GM21360 (cell line): Measurements from ENCODE around the gene TCF7.

ENCODE experiments used
- ATAC-seq: cut with Tn5 transposase; IDR thresholded peaks from one replicate; pipeline ENCODE4 v1.9.1; 2021; ENCODE audit warnings: mild to moderate bottlenecking, moderate library complexity; ENCODE audit not compliant: unreplicated experiment

Gene TCF7

DNA sequence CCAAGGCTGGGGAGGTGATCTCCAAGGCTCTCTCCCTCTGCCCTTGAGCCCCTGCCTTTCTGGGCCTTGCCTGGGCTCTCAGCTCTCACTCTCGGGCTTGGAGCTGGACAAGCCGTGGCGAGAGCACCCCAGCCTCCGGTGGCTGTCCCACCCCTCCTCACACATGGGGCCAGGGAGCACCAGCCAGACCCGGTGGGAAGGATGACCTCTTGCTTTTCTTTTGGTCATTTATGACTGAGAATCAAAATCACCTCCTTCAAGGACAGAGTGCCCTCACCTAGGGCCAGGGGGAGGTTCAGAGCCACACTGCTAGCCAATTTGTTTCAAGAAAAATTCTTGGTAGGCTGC, 14.1 kb downstream of the TCF7 start:
- ATAC-seq = no peak

DNA sequence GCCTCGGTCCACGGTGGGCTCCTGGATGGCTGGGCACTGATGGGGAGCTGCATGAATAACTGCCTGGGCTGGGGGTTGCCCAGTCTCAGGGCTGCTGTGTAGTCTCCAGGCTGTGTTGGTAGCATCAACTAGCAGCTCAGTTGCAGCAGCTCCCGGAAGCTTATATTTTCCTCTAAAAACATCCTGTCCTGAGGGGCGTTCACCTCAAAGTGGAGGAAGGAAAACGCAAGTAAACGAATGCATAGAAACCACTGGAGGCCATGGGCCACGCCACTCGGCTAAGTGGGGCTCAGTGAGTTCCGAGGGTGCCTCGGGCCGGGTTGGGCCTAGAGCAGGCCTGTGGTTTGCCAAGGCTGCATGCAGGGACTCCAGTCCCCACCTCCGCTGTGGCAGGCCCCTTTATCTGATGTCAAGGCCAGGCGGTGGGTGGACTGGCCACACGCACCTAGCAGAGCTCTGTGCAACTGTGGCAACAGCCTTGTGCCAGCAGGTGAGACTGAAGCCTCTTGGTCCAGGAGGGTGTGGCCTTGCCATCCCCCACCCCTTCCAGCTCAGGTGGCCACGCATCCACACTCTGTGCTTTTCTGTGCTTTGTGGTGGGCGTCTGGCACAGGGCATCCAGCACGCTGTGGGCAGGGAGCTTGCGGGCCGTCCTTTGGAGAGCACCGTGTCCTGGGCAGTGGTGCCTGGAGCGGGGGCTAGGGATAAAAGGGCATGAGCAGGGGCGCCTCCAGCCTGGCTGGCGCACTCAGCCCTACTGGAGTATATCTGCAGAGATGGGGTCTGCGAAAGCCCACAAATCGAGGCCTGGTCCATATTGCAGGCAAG, 15.1 kb downstream of the TCF7 start:
- no peak for ATAC-seq

DNA sequence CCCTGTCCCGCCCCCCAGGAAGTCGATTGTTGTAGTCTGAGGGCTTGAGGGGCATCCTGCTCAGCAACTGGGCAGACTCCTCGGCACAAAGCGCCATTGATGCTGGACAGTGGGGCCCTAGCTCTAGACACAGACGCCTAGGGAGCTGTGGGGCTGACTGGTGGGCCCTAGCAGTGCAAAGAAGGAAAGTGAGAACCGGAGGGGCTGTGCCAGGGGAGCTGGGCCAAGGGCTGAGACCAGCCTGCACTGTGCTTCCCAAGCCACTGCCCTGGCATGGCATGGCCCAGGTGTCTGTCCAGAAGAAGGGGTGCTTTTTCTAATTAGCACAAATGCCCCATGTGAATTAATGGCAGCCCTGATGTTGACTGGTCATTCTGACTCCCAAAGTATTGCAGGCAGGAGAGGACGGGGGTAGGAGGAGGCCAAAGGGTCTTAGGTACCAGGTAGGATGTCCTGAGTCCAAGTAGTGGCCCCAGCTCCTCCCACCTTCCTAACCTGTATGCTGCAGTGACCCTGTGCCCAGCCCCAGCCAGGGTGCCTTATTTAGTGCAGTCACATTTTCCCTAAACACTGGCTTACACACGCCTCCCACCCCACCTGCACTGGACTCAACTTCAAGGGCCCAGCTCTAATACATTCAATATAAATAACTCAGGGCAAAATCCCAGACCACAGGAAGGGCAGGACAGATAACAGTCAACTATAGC, 15.9 kb downstream of the TCF7 start:
- ATAC-seq = no peak

DNA sequence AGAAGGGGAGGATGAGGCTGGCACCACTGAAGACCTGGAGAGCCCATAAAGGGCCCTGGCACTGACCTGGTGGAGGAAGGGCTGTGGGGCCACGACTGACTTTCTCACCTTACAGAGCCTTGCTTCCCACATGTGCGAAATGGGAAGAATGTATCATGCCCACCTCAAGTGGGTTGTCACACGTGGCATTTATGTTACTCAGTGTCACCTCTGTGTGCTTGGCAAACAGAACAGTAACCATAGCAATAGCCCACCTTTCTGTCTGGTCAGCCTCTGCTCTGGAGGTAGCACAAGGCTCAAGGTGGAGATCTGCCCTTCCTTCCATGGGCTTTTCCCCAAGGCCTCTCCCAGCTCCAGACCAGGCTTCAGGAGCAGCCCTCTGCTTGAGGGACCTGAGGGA, 16.7 kb downstream of the TCF7 start:
- no peak for ATAC-seq

DNA sequence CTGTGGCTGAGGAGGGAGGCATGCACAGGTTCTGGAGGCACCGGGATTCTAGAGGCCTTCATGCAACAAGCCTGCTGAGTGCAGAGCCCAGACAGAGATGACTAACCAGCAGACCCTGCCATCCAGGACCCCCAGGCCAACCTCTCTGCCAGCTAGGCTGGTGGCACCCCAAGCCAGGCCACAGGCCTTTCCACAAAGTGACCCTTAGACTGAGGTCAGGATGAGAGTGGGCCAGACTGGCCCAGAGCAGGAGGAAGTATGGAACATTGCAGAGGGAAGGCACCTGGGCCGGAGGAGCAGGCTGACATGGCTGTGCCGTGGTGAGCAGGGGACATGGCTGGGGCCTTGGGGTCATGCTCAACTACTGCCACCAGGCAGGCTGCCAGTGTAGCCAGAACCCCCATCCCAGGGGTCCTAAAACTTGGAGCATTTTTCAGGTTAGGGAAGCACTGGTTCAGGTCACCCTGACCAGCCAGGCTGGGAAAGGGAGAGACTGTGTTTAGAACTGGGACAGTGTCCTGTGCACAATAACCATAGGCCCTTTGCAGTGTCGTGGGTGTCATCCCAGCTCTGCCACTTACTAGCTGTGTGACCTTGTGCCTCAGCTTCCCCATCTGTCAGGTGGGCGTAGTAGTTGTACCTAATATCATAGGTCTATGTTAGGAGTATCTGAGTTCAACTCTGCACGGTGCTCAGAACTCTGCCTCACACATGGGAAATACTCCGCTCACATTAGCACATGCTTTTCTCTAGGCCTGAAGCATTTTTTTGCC, 17.3 kb downstream of the TCF7 start:
- no peak for ATAC-seq

DNA sequence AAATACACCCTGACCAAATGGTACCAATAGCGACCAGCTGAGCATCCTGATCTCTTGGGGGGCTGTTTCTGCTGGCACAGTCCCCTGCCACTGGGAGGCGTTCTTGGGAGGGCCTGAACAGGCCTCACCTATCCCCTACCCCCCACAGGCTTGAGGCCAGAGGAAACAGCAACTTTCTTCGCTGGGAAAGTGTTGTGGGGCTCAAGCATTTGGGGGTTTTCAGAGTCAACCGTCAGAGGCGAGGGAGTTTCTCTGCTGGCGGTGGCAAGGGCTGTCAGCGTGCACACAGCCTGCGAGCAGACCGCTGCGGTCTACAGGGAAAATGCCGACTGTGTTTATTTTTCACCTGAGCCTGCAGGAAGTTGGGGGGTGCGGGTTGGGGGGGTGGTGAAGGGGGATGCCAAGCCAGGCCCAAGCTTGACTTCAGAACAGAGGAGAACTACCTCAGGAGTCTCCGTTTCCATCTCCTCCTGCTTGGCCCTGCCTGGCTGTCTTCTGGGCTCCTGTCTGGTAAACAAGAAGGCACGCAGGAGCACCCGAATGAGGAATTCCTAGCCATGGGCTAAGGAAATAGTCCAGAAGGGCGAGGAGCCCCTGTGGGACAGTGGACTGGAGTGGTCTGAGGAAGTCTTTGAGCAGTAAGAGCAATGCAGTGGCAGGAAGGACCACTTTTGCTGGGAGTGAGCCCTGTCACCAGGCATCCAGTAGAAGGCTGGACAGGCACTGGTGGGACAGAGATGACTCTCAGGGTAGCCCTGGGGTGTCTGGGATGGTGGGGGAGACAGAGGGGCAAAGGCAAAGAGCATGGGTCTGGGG, 18.1 kb downstream of the TCF7 start:
- ATAC-seq = peak; percentile 58

DNA sequence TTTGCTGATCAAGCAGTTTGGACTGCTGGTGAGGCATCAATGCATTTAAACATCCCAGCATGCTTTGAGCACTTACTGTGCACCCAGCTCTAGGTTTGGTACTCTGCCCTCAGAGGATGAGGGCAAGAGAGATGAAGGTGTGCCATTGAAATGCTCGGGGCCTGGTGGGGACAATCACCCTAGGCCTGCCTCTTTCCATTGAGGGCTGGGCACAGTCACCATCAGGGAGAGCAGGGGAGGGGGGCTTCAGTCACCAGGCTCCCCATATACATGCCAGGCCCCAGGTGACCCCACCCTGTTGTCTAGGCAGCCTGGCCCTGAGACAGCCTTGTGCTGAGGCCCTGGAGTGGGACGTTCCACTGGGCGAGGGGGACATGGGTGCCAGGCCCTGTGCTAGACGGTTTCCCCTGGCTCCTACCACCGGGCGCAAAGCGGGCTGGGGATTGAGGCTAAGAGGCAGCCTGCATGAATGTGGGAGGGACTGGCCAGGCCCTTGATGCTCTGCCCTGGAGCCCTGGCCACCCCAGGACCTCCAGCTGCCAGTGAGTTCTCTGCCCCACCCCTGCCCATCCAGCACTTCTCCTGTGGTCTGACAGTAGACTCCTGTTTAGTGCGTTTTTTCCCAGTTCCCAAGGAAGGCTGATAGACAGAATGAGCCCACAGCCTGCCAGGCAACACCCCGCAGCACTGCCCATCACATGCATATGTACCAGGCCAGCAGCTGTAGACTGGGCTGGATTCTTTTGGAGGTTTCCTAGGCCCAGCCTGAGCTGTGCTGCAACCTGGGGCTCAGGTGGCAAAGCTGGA, 18.9 kb downstream of the TCF7 start:
- no peak for ATAC-seq

DNA sequence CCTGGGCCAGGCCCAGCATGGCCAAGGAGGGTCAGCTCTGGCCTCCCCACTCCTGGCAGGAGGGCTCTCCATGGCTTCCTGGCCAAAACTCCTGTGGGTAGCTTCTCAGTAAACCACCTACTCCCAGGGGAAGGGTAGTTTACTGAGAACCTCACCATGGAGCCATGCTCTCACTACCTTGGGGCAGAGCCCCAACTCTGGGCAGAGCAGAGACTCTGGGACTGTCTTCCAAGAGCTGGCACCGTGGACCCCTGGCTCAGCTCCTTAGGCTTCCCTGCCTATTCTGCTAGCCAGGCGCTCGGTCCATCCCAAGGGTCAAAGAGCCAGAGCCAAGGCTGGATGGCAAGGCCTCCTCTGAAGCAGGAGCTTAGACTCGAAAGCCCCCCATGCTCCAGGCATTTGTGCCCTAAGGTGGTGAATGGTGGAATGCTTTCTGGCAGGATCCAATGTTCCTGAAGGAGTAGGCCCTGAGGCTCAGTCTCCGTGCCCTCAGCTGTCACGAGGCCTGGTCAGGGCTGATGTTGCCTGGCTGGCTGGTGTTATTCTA, 19.6 kb downstream of the TCF7 start:
- no peak for ATAC-seq

DNA sequence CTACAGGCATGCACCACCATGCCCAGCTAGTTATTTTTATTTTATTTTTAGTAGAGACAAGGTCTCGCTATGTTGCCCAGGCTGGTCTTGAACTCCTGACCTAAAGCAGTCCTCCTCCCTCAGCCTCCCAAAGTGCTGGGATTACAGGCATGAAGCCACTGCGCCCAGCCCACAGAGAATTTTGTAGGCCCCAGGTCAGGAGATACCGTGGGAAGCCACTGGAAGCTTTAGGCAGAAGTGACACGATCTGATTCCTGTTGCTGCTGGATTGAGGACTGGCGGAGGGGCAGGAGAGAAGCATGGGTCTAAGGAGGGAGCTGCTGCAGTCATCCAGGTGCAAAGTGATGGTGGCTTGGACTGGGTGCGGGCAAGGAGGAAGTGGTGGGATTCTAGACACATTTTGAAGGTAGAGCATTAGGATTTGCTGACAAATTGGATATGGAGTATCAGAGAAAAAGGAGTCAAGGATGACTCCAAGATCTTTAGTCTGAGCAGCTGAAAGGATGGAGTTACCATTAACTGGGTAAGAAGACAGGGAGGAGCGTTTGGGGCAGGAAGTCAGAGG, 20.7 kb downstream of the TCF7 start:
- ATAC-seq = no peak

DNA sequence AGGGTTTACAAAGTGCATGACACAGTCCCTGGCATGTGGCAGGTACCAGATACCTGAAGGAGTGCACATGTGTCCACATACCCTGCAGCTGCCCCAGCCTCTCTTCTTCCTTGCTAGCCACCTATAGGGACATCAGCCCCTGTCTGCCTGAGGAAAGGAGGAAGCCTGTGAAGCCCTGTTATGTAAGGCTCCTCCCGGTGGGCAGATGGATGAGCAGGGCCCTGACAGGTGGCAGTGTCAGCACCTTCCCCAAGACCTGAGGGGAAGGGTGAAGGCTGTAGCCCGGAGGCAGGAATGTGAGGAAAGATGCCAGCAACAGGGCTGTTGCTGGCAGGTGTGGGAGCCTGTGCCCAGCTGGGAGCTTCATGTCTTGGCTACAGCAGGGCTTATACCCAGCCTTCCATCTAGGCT, 21.7 kb downstream of the TCF7 start:
- ATAC-seq = no peak

DNA sequence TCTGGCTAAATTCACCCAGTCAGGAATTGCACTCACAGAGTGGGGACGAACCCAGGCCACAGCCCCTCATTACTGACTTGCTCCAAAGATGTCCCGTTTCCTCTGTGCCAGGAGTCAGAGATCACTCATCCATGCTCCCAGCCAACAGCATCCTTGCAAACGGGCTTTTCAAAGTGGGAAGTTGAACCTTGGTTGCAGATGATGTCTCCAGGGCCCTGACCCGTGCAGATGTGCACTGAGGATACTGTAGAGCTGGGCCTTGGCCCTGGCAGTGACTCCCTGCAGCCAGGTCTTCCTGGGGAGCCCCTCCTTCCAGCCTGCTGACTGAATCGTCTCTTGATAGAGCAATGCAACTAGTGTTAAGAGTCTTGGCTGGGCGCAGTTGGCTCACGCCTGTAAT, 22.3 kb downstream of the TCF7 start:
- no peak for ATAC-seq

DNA sequence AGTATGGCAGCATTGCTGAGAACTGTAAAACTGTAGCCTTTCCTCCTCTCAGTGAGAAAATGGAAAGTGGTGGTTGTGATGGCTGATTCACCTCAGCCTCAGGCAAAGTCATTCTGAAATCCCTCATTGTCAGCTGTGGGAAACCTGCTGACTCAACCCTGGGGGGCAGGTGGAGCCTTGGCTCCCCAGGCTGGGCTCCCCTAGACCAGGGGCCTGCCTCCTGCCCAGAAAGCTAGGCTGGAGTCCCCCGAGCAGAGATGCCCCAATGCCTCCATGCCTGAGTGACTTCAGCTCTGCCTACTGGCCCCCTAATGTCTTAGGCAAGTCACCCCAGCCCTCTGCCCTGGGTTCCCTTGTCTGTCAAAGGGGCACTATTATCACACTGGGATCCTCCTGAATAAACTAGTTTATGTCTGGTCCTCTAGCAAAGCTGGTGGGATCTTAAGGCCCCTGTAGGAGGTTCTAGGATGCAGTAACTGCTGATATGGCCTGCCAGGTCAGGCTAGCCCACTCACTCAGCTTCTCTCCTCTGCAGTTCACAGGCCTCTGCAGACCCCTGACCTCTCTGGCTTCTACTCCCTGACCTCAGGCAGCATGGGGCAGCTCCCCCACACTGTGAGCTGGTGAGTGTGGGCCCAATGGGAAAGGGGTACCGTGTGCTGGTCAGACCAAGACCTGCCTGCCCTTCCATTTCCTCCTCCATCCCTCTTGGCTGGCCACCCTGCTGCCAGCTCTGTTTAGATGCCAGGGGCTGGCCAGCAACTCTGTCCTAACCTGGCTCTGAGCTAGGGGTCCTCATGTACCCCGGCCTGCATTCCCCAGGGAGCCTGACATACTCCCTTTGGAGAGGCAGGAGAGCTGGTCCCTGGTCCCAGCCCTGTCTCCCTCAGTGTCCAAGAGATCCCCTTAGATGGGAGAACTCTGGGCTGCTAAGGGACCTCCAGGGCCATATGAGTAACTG, 24.2 kb downstream of the TCF7 start:
- peak; percentile 62 for ATAC-seq

DNA sequence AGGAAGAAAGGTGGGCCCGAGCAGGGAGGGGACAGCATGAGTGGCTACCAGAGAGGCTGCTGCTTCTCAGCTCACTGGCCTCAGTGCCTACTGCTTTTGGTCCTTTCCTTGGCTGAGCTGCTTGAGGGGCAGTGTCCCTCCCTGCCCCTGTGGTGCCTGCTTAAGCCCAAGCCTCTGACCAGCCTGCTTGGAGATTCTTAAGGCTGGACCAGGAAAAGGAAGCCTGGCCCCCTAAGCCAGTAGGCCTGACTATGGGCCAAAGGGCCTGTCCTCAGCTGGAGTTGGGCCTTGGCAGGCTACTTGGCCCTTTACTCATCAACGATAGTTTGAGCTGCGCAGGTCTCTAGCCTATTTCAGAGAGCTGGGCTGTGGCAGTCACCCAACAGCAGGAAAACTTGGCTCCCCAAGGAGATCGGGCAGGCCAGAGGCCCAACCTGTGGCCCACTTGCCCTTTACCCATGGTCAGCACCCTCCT, 24.9 kb downstream of the TCF7 start:
- no peak for ATAC-seq

DNA sequence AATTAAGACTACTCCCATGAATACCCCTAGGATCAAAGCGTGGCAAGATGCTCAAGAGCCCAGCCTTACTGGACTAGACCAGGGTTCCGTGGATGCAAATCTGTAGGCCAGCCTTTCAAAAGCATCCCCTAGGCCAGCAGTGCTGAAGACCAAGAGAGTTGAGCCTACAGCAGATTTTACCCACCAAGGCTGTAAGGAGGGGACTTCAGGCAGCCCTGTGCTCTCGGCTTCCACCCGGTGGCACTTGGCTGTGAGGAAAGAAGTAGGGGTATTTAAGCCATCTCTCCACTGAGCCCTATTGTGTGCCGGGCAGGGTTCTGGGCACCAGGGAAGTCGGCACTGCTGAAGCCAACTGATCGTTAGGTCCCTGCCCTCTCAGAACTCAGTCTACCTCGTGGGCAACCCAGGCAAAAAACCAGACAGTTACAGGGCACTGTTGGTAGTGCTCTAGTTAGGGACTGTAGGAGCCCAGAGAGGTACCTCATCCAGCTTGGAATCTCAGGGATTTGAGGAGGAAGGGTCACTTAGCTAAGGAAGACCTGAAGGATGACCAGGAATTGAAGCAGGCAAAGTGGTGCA, 25.5 kb downstream of the TCF7 start:
- no peak for ATAC-seq

DNA sequence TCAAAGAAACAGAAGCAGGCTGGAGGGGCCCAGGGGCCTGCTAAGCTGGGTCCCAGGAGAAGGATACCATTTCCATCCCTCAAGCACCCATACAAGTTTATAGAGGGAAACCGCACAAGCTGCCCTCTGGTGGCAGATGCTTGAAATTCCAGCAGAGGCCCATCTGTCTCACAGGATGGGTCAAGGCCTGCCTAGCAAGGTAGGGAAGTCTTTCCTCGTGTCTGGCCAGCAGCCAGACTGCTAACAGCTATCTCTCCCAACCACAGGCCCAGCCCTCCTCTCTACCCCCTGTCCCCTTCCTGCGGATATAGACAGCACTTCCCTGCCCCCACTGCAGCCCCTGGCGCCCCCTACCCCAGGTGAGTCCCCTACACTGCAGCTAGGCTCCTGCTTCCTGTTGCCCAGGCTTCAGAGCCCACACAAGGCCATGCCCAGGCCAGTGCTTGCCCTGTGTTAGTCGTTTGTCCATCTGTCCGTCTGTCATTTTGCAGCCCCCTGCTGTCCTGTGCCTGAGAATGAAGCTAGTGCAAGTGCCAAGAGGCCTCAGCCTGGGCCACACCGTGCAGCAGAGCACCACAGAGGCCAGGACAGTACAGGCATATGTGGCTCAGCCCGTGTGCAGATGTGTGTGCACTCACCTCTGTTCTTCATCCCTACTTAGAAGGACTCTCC, 26.2 kb downstream of the TCF7 start:
- ATAC-seq = no peak

DNA sequence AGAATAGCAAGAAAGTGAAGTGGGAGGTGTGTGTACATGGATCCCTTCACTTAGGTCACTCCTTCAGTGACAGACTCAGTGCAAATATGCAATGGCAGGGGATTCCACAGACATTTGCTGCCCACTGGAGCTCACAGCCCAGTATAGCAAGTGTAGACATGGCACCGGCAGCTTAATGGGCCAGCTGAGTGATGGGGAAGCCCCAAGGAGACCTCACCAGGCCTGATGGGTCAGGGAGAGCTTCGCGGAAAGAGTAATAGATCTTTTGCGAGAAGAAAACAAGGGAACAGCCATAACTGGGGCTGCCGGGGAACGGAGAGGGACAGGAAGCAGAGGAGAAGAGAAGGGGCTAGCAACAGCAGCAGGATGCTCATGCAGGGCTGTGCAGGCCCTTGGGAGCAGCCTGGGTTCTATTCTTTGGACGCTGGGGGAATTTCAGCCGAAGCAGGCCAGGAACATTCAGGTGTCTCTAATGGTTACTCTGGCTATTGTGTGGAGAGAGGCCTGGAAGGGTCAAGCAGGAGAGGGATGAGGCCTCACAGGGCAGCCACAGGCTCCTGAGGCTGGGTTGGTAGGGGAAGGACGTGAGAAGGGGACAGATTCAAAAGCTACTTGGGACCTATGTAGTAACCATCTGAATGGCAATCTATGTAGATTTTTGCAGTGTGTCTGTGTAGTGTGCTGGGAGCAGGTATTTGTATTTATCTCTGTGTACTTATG, 27.0 kb downstream of the TCF7 start:
- ATAC-seq = no peak

DNA sequence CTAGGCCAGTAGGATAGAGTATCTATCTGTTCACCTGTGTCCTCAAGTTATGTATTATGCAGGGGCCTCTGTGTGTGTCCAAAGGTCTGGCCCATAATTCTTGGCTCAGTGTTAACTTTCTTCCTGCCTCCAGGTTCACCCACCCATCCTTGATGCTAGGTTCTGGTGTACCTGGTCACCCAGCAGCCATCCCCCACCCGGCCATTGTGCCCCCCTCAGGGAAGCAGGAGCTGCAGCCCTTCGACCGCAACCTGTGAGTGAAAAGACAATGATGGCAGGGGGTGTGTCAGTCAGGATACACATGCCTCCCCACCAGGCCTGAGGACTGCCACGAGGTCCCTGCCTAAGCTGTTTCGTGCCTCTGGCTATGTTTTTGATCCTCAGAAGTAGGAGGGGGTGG, 27.6 kb downstream of the TCF7 start:
- ATAC-seq = no peak
